COLO829 (cell line): ENCODE data around the gene PACRG.

Source experiments
- DNase-seq: peaks from one replicate; pipeline ENCODE4 v3.0.0; 2012; ENCODE audit warnings: low spot score

Gene PACRG

DNA sequence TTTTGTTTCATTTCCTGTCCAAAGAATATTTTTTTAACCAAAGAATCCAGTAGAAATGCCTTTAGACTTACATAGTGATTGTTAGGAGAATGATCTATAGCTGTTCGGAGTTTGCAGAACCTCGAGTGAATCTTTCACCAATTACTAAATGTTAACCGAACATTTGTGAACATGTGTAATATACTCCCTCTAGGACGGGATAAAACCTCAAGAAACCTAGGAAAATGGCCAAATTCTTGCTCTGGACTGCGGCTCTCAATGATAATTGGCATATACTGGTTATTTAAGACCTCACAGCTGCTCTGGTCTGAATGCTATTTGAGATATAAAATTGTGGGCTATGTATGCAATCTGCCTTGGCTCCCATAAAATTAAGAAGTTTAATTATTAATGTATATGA, 137.1 kb downstream of the PACRG start:
- no peak for DNase-seq

DNA sequence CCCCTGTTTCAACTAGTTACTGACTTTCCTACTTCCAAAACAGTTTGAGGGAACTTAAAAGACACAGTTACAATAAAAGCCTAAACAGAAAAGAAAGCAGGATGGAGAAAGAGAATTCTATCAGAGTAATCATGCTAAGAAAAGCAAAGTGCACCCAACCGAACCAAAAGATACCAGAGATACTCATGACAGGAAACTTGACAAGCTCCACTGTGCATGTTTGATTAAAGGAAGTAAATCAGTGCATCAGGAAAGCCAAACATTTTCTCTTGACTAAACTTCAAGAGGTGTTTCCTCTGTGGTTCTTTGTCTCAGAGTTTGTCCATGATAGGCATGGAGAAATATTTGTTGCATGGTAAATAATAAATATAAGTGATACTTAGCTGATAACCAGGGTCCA, 138.9 kb downstream of the PACRG start:
- no peak for DNase-seq

- no peak for DNase-seq
Observed at GRCh38 chr6:162868397-162868796, 140.6 kb downstream of the PACRG start.

DNA sequence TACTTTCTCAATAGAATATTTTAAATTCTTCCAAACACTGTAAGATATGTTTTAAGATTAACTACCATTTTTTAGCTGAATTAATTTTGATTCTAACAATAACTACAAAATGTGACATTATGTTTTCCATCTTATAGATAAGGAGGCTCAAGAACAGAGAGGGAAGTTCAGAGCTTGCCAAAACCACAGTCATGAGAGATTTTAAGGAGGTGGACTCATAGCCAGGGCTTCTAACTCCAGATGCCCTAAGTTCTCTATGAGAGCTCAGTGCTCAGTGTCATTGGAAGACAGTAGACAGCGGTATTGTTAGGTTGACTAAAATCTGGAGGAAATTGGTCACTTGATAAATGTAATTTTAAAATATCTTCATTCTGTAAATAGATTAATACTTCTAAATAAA, 144.2 kb downstream of the PACRG start:
- no peak for DNase-seq

DNA sequence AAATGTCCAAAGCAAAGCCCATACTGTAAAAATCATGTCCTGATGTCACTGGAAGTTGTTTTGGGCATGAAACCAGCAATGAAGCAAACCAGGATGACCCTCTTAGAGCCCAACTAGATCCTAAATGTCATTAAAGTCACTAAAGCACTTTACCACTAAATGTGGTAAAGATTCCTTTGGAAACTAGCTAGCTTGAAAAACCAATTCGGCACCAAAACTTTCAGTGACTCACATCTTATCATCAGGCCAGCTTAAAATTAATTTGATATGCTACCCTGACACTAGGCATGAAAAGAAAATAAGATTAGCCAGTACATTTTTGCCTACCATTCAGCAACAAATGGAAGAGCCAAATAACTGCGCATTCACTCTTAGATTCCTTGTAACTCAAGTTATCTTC, 145.8 kb downstream of the PACRG start:
- DNase-seq, result no peak

- DNase-seq, result no peak
Observed at GRCh38 chr6:162875070-162875469, 147.3 kb downstream of the PACRG start.

- DNase-seq, result no peak
Observed at GRCh38 chr6:162882801-162883481, 155.2 kb downstream of the PACRG start.

DNA sequence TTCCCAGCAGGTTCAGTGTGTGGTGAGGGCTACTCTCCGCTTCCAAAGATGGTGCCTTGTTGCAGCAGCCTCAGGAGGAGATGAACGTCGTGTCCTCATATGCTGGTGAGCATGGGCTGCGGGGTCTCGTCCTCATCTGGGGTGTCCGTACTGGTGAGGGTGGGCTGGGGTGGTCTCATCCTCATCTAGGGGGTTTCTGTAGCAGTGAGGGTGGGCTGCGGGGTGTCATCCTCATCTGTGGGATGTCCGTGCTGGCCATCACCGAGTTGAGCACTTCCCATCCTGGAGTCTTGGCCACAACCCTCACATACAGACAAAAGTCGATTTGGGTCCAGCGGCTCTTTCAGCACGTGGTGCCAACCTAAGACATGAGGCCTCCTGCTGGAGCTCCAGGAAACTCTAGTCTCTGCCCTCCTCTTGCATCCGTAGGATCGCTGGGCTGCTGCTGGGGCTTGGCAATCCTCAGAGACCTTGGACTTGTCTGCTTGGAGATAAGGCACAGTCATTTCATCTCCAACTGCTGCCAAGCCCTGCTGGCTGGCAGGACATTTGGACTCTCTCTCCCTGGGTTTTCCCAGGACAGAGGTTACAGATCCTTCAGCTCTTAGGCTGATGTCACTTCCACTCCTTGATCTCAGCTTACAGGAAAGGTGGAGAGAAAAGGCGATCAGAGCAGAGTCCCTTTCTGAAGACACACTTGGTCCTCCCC, 160.4 kb downstream of the PACRG start:
- DNase-seq, result no peak

DNA sequence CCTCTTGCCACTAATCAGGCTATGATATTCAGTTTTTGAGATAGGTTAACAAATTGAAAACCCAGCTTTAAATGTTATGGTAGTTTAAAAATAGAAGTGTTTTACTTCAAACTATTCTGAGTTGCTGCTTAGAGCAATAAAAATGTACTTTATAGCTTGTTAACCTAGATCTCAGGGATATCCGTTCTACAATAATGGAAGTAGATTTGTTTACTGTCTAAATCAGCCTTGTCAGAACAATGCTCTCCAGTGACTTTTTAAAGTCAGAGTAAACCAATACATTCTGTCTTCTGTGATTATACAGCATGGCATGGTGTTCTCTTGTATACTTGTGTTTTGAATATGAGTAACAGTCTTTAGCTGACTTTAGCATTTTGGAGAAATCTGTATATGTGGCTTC, 161.5 kb downstream of the PACRG start:
- no peak for DNase-seq

- no peak for DNase-seq
Observed at GRCh38 chr6:162898011-162898410, 170.2 kb downstream of the PACRG start.

DNA sequence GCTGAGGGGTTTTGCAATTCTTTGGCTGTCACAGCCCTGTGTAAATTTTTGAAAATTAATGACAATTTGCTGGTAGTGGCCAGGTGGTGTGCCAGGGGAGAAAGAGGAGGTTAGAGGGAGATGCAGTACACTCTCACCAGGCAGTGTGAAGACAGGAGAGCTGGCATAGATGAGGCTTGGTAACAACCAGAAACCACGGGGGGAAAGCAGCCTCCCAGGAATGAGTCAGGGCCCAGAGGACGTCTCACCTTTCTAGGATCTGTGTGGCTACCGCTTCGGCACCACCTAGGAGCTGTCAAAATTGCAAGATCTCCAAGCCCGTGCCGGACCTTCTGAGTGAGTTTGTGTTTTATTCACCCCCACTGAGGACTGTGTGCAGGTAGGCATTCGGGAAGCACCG, 171.4 kb downstream of the PACRG start:
- DNase-seq, result no peak

GRCh38 chr6:162900503-162900902, 172.7 kb downstream of the PACRG start:
- DNase-seq, result no peak

- no peak for DNase-seq
Observed at GRCh38 chr6:162904069-162904663, 176.4 kb downstream of the PACRG start.

GRCh38 chr6:162906479-162906878, 178.7 kb downstream of the PACRG start:
- no peak for DNase-seq

- DNase-seq, result no peak
Observed at GRCh38 chr6:162907876-162908481, 180.2 kb downstream of the PACRG start.

GRCh38 chr6:162913206-162913605, 185.4 kb downstream of the PACRG start:
- no peak for DNase-seq

DNA sequence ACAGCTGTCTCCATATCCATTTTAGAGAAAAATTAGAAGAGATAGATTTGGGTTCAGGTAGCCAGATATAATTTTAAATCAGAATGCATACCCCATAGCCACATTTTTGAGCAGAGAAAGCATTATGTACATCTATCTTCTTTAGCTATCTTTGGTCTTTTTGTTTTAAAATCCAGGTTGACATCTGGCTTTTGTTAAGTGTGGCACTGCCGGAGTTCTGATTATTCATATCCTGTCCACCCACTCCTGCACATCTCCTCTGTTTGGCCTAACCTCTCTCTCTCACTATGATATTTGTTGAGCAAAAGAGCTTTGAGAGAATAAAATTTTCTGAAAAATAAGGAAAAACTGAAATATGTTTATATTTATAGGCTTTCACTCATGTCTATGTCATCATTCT, 189.7 kb downstream of the PACRG start:
- no peak for DNase-seq

DNA sequence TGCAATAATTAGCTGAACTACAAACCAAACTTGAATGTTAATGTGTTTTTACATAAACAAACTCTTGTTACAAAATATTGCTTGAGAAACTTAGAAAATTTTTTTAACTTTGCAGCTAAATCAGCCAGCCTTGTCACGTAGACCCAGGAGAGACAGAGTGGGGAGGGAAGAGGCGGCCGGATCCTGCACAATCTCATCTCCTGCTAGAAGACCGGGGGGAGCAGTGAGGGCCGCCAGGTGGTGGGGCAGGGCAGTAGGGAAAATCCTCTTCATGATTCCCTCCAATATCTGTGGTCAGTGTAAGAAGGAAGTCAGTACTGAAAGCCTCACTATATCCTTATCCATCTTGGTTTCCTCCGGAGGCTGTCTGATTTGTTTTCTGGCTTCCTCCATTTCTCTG, 193.3 kb downstream of the PACRG start:
- DNase-seq, result no peak

DNA sequence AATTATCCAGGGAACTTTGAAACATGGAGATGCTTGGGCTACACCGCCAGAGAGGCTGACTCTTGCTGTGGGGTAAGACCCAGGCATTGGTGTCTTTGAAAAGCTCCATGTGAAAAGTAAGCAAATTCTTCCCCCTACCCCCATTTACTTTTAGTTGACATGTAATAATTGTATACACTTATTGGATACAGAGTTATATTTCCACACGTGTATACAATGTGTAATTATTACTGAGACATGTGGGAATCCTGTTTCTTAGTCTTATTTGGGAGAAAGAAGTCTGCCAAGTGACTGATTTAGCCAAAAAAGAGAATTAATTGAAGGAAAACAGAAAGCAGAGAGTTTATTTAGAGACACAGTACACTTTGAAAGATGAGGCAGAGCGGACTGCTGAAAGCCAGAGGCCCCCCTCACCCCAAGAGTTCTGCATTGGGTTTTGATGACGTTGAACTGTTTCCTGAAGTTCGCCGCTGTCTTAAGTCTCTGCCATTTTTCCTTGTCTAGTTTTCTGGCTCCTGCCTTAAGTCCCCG, 193.8 kb downstream of the PACRG start:
- DNase-seq, result no peak

DNA sequence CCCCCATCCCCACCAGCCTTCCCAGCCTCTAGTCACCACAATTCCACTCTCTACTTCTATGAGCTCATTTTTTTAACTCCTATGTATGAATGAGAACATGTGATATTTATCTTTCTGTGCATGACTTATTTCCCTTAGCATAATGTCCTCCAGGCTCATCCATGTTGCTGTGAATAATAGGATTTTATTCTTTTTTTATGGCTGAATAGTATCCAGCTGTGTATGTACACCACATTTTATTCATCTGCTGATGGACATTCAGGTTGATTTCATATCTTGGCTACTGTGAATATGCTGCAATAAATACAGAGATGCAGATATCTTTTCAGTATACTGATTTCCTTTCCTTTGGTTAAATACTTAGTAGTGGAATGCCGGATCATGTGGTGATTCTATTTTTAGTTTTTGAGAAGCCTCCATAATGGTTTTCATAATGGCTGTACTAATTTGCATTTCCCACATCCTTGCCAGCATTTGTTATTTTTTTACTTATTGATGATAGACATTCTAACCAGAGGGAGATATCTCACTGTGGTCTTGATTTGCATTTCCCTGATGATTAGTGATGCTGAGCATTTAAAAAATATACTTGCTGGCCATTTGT, 194.9 kb downstream of the PACRG start:
- no peak for DNase-seq

GRCh38 chr6:162934844-162935243, 207.1 kb downstream of the PACRG start:
- DNase-seq, result no peak

GRCh38 chr6:162940426-162940825, 212.7 kb downstream of the PACRG start:
- no peak for DNase-seq
